ES-I3 (cell line): ENCODE measurements around the gene FERMT1.
"Not testable (repeated sequence)": the region's sequence is repeated elsewhere in the genome, so short reads cannot be mapped to it uniquely, and the experiment has no call there.

ENCODE experiments used
- H3K36me3 ChIP-seq: 2 replicates; pipeline ENCODE4 v1.6.1; 2013; ENCODE audit warnings: mild to moderate bottlenecking, low read length, control low read depth, moderate library complexity; ENCODE audit not compliant: insufficient read depth
- H3K4me1 ChIP-seq: 2 replicates; pipeline ENCODE4 v1.6.1; 2013; ENCODE audit warnings: mild to moderate bottlenecking, control low read depth, low read length; ENCODE audit not compliant: insufficient read depth
- H3K9ac ChIP-seq: 2 replicates; pipeline ENCODE4 v1.6.1; 2013; ENCODE audit warnings: low read depth, mild to moderate bottlenecking, low read length, moderate library complexity
- H3K9me3 ChIP-seq: 2 replicates; pipeline ENCODE4 v1.6.1; 2013; ENCODE audit warnings: mild to moderate bottlenecking, low read length, moderate library complexity; ENCODE audit not compliant: control insufficient read depth, insufficient read depth

Gene FERMT1

DNA sequence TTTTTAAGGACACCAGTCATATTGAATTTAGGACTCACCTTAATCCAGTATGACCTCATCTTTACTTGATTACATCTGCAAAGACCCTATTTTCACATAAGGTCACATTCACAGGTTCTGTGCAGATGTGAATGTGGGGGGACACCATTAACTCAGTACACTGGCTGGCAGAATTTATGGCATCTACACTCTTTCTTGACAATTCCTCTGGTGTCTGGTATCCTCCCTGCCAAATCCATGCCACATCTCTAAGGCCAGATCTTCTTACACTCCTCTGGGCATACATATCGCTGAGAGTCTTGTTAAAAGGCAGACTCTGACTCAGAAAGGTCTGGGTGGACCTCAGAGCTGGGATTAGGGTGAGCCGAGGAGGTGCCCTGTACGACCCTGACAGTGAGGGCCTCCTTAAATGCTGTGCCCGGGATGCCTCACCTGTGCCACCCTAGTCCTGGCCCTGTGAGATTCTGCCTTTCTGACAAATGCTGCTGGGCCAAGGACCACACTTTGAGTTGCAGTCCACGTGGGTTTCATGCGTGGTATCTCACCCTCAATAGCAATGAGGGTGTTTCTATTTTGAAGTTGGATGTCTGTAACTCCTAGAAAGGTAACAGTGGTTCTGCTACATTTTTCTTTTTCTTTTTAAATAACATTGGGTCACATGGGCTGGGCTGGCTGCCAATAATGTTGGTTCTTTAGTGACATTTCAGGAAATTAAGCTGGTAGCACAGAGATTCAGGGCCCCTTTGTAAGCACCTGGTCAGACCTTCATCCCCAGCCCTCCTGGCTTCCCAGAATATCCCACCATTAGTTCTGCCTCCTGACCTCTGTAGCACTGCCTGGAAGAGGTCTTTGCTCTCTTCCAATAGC lies 51.8 kb downstream of the FERMT1 start:
- no peak overlapping the region for H3K9ac ChIP-seq
- no peaks in the 10 kb centered on the region for H3K4me1 ChIP-seq
- no peaks in the 10 kb centered on the region for H3K36me3 ChIP-seq
- H3K9me3 ChIP-seq: no peaks in the 10 kb centered on the region

- Histone ChIP-seq H3K9me3 (no peaks in the 10 kb centered on the region), H3K4me1 (no peaks in the 10 kb centered on the region), H3K36me3 (no peaks in the 10 kb centered on the region), H3K9ac (no peak overlapping the region)
Observed at GRCh38 chr20:6069669-6070068, 53.2 kb downstream of the FERMT1 start.

DNA sequence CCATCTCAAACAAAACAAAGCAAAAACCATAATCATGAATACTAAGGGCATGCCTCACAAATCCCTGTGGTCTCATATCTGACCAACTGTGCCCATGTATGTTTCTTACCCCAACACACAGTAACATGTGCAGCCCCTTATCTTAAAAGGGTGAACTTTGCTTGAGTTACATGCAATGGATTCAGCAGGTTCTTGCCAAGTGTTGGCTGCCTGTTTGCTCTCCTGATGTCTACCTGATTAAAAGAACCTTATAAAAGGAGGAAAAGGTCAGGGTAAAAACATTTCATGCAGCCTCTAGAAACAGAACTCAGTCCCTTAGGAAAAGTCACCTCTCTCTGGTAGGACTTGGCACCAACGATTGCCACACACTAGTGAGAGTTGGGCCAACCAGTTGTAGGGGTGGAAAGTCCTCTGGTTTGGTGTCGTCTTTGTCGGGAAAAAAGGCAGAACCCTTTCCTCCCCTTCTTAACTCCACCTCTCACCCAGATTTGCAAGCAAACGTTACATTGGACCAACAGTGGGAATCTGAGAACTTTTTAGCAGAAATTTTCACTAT lies 55.0 kb downstream of the FERMT1 start:
- Histone ChIP-seq H3K9ac (no peak overlapping the region), H3K36me3 (no peaks in the 10 kb centered on the region), H3K9me3 (no peaks in the 10 kb centered on the region), H3K4me1 (no peaks in the 10 kb centered on the region)

GRCh38 chr20:6066582-6066981 lies 56.2 kb downstream of the FERMT1 start:
- H3K4me1 ChIP-seq: no peaks in the 10 kb centered on the region
- H3K9me3 ChIP-seq: no peaks in the 10 kb centered on the region
- no peak overlapping the region for H3K9ac ChIP-seq
- no peaks in the 10 kb centered on the region for H3K36me3 ChIP-seq

DNA sequence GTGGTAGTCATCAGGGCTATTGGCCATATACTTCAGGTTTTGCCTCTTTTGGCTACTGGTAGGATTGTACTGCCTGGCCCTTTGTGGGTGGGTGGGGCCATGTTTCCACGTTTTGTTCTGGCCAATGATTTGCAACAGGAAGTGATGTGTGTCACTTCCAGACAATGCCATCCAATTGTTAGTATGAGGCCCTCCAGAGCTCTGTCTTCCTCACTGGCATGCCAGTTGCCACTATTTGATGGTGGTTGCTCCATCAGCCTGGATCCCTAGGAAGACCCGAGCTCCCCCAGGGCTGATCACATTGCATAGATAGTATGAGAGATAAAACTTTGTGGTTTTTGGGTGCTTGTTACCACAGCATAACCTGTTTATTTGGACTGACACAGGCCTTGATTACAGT lies 61.3 kb downstream of the FERMT1 start:
- H3K9ac ChIP-seq: no peak overlapping the region
- no peaks in the 10 kb centered on the region for H3K36me3 ChIP-seq
- H3K4me1 ChIP-seq: no peaks in the 10 kb centered on the region
- no peaks in the 10 kb centered on the region for H3K9me3 ChIP-seq

DNA sequence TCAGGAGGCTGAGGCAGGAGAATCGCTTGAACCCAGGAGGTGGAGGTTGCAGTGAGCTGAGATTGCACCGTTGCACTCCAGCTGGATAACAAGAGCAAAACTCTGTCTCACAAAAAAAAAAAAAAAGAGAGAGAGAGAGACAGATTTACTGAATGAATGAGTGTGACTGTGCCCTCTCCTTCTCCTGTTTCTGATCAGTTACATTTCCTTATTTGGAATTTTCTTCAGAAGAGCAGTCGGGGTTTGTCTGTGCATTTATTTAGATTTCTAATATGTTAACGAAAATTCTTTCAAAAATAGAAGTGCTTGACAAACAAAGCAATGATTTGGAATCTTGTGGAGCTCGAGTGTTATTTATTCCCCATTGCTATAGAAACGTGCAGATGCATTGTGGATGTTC lies 62.6 kb downstream of the FERMT1 start:
- no peaks in the 10 kb centered on the region for H3K4me1 ChIP-seq
- no peak overlapping the region for H3K9ac ChIP-seq
- H3K9me3 ChIP-seq: no peaks in the 10 kb centered on the region
- no peaks in the 10 kb centered on the region for H3K36me3 ChIP-seq

DNA sequence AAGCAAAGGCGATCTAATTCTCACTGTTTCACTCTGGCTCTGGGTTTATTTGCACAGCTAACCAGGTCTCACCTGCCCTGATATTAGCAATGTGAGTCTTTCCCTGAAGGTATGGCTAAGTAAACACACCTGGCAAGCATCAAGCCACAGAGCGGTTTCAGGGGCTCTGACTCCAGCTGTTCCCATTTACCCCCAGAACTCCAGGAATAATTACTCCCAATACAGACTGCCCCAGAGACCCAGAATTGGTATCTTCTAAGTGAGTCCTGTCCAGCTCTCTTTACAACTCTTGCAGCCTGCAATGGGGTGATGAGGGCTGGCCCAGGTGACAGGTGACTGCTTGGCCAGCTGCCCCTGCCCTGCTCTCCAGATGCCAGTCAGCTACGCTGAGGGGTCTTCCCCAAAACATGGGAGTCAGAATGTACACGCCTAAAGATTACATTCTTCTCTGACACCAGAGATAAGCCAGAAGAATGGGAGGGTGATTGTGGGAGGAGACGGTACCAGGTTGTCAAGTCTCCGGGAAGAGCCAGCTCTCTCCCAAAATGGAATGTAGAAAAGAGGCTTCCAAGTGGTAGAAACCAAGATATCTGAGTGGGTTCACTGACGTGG lies 64.0 kb downstream of the FERMT1 start:
- Histone ChIP-seq H3K9ac (no peak overlapping the region), H3K36me3 (no peaks in the 10 kb centered on the region)

DNA sequence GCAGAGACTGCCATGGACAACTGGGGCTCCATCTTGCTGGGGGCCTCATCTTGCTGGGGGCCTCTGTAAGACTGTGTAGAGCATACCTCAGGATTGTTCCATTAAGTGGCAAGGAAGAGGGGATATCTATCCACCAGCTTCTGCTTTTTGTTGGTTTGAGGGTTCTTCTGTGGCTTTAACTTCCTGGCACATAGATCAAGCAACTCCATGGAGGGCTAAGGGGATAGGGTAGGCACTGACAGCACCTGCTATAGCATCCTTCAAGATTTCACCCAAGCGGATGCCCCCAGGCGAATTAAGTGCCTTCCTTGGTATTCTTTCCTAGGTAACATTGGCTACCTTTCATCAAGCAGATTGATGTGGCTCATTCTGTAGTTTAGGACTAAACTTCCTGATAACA lies 65.1 kb downstream of the FERMT1 start:
- H3K4me1 ChIP-seq: 0 out of 2 replicates have a peak, but pooled peaks cover 5% of the 10 kb centered on the region
- no peak overlapping the region for H3K9ac ChIP-seq
- H3K36me3 ChIP-seq: no peaks in the 10 kb centered on the region
- no peaks in the 10 kb centered on the region for H3K9me3 ChIP-seq

More for the DNA sequence above, 64.0 kb downstream of the FERMT1 start:
- no peaks in the 10 kb centered on the region for H3K4me1 ChIP-seq
- H3K9me3 ChIP-seq: no peaks in the 10 kb centered on the region

DNA sequence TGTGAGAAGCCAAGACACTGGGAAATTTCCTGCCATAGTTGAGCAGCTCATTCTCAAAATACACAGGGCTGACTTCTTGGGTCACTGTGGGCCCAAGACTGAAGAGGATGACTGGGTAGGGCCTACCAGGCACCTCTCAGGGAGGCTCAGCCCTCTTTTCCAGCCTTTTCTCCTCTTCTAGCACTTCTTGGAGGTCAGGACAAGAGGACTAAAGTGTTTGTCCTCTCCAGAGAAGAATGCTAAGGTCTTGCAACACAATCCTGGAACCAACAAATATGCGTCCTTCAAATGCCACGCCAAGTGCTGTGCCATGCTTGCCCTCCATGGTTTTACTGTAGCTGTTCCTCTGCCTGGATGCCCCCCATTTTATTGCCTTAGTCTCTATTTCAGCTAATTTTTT lies 65.7 kb downstream of the FERMT1 start:
- H3K4me1 ChIP-seq: 0 out of 2 replicates have a peak, but pooled peaks cover 6% of the 10 kb centered on the region
- no peaks in the 10 kb centered on the region for H3K36me3 ChIP-seq
- no peak overlapping the region for H3K9ac ChIP-seq
- H3K9me3 ChIP-seq: no peaks in the 10 kb centered on the region

DNA sequence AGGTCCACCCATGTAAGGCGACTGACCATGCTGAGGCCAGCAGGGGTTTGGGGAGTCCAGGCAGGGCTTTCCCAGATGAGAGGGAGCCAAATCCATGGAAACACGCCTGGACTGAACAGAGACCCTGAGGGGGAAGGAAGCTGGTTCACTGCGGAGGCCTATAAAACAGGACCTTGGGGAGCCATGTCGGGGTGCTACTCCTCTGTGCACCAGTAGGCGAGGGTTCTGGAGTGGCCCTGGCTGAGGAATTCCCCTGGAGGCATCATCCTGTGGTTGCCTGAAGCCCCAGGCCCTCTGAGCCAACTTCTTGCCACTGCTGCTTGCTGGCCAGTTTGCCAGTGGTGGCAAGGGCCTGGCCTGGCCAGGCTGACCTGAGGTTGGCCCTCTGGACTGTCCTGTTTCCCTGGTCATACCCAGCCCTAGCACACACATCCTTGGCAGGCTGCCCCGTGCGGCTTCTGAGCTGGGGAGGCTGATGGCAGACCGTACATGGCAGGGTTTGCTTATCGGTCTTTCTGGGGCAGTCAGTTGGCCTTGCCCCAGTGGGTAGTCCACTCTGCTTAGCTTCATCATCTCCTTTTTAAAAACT lies 66.8 kb downstream of the FERMT1 start:
- Histone ChIP-seq H3K4me1 (peaks cover 6% of the 10 kb centered on the region; the same call in 1 of the 2 replicates), H3K9ac (no peak overlapping the region), H3K36me3 (no peaks in the 10 kb centered on the region), H3K9me3 (no peaks in the 10 kb centered on the region)

DNA sequence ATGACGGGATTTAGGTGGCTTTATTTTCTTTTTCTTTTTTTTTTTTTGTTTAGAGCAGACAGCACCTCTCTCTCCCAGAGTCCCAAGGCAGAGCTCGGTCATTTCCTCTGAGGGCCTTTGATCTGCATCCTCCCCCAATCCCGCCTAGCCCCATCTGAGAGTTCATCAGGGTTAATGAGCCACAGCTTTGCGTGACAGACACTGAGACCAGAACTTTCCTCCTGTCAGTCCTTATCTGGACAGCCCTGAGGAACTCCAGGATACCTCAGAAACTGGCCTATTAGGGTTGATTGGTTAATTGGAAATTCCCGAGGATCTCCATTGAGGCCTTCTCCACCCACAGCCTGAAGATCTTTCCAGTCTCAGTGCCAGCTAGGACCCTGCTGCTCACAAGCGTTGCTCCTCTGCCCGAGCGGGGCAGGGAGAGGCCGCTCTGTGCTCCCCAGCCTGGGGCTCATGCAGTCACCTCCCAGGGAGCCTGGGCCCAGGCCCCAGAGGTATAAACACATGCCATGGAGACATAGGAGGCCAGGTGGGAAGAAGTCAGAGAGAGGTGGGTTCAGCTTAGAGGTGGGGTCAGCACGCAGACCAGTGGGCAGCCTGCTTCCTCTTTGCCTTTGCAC lies 67.6 kb downstream of the FERMT1 start:
- no peak overlapping the region for H3K9ac ChIP-seq
- peaks cover 6% of the 10 kb centered on the region; the same call in 1 of the 2 replicates for H3K4me1 ChIP-seq
- no peaks in the 10 kb centered on the region for H3K36me3 ChIP-seq
- H3K9me3 ChIP-seq: no peaks in the 10 kb centered on the region

- H3K9me3 ChIP-seq, H3K36me3 ChIP-seq, H3K4me1 ChIP-seq: not testable (repeated sequence)
- H3K9ac ChIP-seq: peak overlapping the region; percentile 42; the same call in 1 of the 2 replicates
Observed at GRCh38 chr20:6054689-6055051, 68.2 kb downstream of the FERMT1 start.

DNA sequence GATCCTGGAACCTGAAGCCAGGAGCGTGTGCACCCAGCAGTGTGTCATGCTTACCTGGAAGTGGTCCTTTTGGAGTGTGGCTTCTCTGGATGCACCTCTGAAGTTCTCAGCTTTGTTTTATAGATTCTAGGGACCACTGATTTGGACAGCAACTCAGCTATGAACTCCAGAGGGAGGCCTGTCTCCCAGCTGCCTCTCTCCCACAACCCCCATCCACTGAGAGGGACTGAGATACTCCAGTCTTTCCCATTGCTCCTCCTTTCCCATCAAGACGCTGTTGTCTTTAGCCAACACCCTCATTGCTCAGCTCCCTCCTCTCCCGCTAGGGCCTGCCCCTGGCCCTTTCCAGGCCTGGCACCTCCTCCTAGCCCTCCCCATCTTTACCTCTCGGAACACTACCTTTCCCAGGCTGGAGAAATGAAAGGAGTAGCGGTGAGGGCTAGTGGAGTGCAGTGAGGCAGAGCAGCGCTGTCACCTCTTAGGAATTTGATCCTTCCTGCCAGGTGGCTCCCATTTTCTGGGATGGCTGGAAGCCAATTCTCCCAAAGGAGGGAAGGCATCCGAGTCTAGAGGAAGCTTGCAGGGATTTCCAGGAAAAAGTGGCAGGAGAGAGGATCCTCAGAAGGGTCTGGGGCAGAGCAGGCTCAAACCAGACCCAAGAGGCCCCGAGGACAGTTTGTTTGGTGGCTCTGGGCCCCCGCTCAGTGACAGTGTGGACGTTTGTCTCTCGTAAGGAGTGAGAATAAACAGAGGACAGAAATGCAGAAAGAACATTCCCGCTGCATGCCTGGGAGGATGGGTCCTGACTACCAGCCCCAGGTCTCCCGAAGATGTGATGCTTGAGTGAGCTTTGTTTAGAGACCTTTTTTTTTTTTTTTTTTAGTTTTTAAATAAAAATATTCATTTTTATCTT lies 68.8 kb downstream of the FERMT1 start, which contains the start of gene LRRN4:
Gene LRRN4 (minus strand): TSS at position 285 of the 913 bp plus-strand sequence. CDS start 1,261 bp downstream, outside the sequence.
- no peaks in the 10 kb centered on the region for H3K9me3 ChIP-seq
- H3K36me3 ChIP-seq: no peaks in the 10 kb centered on the region
- peak within 1 kb of the TSS; percentile 60; the same call in 1 of the 2 replicates for H3K9ac ChIP-seq
- peaks cover 6% of the 10 kb centered on the region; the same call in 1 of the 2 replicates for H3K4me1 ChIP-seq
